WTC11 (cell line): Measurements from ENCODE around the gene SORCS1. TPM values are rescaled to one million over a fixed set of nuclear protein-coding genes. Genes with fewer than 3 reads are reported as not detected.

Experiments used
- ATAC-seq: fragments of 200-7000 bp; cut with Tn5 transposase; 2 replicates; pipeline ENCODE4 v1.10.0; 2021; ENCODE audit warnings: mild to moderate bottlenecking, moderate library complexity
- CTCF ChIA-PET: fragments of 300-600 bp; sonication (Branson Sonifier 250); formaldehyde crosslinking; loops from one replicate; lab custom pipeline; 2021; ENCODE audit warnings: antibody characterized with exemption; lab: Charles Lee
- POLR2A ChIA-PET: fragments of 350-600 bp; sonication (Branson Sonifier 250); formaldehyde crosslinking; loops from one replicate; lab custom pipeline; 2021; ENCODE audit warnings: antibody characterized with exemption; lab: Charles Lee
- DNase-seq: peaks from one replicate; pipeline ENCODE4 v3.0.0; 2021; ENCODE audit warnings: low spot score
- H3K27ac Mint-ChIP-seq: 2 replicates; pipeline ENCODE4 v1.8.0; 2021; ENCODE audit warnings: mixed read lengths
- H3K27me3 Mint-ChIP-seq: 2 replicates; pipeline ENCODE4 v1.8.0; 2021; ENCODE audit warnings: low read depth, mild to moderate bottlenecking, moderate library complexity, mixed read lengths
- H3K36me3 Mint-ChIP-seq: 2 replicates; pipeline ENCODE4 v1.8.0; 2021; ENCODE audit warnings: mixed read lengths
- H3K4me1 Mint-ChIP-seq: 2 replicates; pipeline ENCODE4 v1.8.0; 2022; ENCODE audit warnings: mixed read lengths
- H3K4me3 Mint-ChIP-seq: 2 replicates; pipeline ENCODE4 v1.8.0; 2021; ENCODE audit warnings: mild to moderate bottlenecking, moderate library complexity, mixed read lengths
- H3K9me3 Mint-ChIP-seq: 2 replicates; pipeline ENCODE4 v1.8.0; 2021; ENCODE audit warnings: mixed read lengths
- AFF4 ChIP-seq: sonication (generic); formaldehyde crosslinking; IDR thresholded peaks from 2 replicates; pipeline ENCODE4 v1.8.1; 2023; ENCODE audit warnings: mild to moderate bottlenecking, missing genetic modification reagents, borderline replicate concordance
- AR ChIP-seq: fragments of 250-450 bp; sonication (Bioruptor Pico); IDR thresholded peaks from 2 replicates; pipeline ENCODE4 v1.9.0; 2021; ENCODE audit warnings: mild to moderate bottlenecking
- ETV6 ChIP-seq: sonication (generic); formaldehyde crosslinking; IDR thresholded peaks from 2 replicates; pipeline ENCODE4 v1.8.1; 2022; ENCODE audit warnings: mild to moderate bottlenecking, missing genetic modification reagents
- FOXK1 ChIP-seq: sonication (generic); formaldehyde crosslinking; IDR thresholded peaks from 2 replicates; pipeline ENCODE4 v1.8.0; 2022; ENCODE audit warnings: mild to moderate bottlenecking, moderate library complexity, missing genetic modification reagents
- FOXP4 ChIP-seq: sonication (generic); formaldehyde crosslinking; IDR thresholded peaks from 2 replicates; pipeline ENCODE4 v1.8.0; 2022; ENCODE audit warnings: mild to moderate bottlenecking, missing genetic modification reagents
- NFE2L1 ChIP-seq: sonication (generic); formaldehyde crosslinking; IDR thresholded peaks from 2 replicates; pipeline ENCODE4 v1.8.1; 2023; ENCODE audit warnings: missing genetic modification reagents
- PRDM15 ChIP-seq: sonication (generic); formaldehyde crosslinking; IDR thresholded peaks from 2 replicates; pipeline ENCODE4 v1.8.0; 2022; ENCODE audit warnings: missing genetic modification reagents
- PRRX2 ChIP-seq: fragments of 250-450 bp; sonication (Bioruptor Pico); IDR thresholded peaks from 2 replicates; pipeline ENCODE4 v1.8.0; 2021; ENCODE audit warnings: mild to moderate bottlenecking
- RELA ChIP-seq: sonication (generic); formaldehyde crosslinking; IDR thresholded peaks from 2 replicates; pipeline ENCODE4 v1.8.1; 2022; ENCODE audit warnings: missing genetic modification reagents, mild to moderate bottlenecking, borderline replicate concordance
- SP1 ChIP-seq: sonication (generic); formaldehyde crosslinking; conservative IDR thresholded peaks from 2 replicates; pipeline ENCODE4 v1.8.1; 2022; ENCODE audit warnings: missing genetic modification reagents
- USF2 ChIP-seq: sonication (generic); formaldehyde crosslinking; IDR thresholded peaks from 2 replicates; pipeline ENCODE4 v1.8.1; 2023; ENCODE audit warnings: mild to moderate bottlenecking, missing genetic modification reagents, moderate library complexity
- ZNF532 ChIP-seq: fragments of 250-450 bp; sonication (Bioruptor Pico); IDR thresholded peaks from 2 replicates; pipeline ENCODE4 v1.9.0; 2021; ENCODE audit warnings: mild to moderate bottlenecking, borderline replicate concordance
- ZSCAN18 ChIP-seq: fragments of 250-450 bp; sonication (Bioruptor Pico); IDR thresholded peaks from 2 replicates; pipeline ENCODE4 v2.1.2; 2022; ENCODE audit warnings: mild to moderate bottlenecking, moderate library complexity
- total RNA-seq: library from RNA; stranded (reverse); gene quantifications from 3 replicates; pipeline ENCODE4 v1.2.3, GENCODE V29; 2021

The SORCS1 gene
- total RNA-seq, 1 experiment from 2014 or later = 3.3 TPM

- DNase-seq (no peak), ATAC-seq (peak; percentile 4)
- Mint-ChIP-seq H3K27me3 (peaks cover 49% of the 10 kb centered on the region), H3K4me1 (peaks cover 59% of the 10 kb centered on the region), H3K4me3 (peak overlapping the region; percentile 81), H3K27ac (no peak overlapping the region), H3K9me3 (no peaks in the 10 kb centered on the region), H3K36me3 (no peaks in the 10 kb centered on the region)
- TF ChIP-seq RELA = no peak
- peak; percentile 42; the same call in 1 of the 2 replicates for TF ChIP-seq PRDM15
- POLR2A ChIA-PET = interaction anchor here (0.5 kb wide), 1 partner anchor 270 kb away, joined by 3 read pairs; no protein-coding TSS in a partner anchor
- CTCF ChIA-PET = no interaction called here
These were observed 1.2 kb downstream of the SORCS1 start for GRCh38 chr10:107163076-107163855.

GRCh38 chr10:107160866-107161265, 3.6 kb downstream of the SORCS1 start:
- Mint-ChIP-seq H3K27ac (no peak overlapping the region), H3K9me3 (no peaks in the 10 kb centered on the region), H3K4me1 (peaks cover 48% of the 10 kb centered on the region), H3K36me3 (no peaks in the 10 kb centered on the region), H3K27me3 (peaks cover 41% of the 10 kb centered on the region), H3K4me3 (no peak overlapping the region)
- ATAC-seq (no peak), DNase-seq (no peak)
- ChIA-PET CTCF (no interaction called here), POLR2A (no interaction called here)
- no peak for TF ChIP-seq SP1 (CRISPR knock-in tag)
- no peak for TF ChIP-seq AFF4 (CRISPR knock-in tag)
- no peak for TF ChIP-seq ETV6 (CRISPR knock-in tag)
- no peak for TF ChIP-seq ZSCAN18 (CRISPR knock-in tag)
- TF ChIP-seq PRRX2 (CRISPR knock-in tag) = no peak
- TF ChIP-seq FOXK1 = no peak
- no peak for TF ChIP-seq FOXP4 (CRISPR knock-in tag)
- no peak for TF ChIP-seq AR (CRISPR knock-in tag)
- no peak for TF ChIP-seq USF2 (CRISPR knock-in tag)
- TF ChIP-seq ZNF532 (CRISPR knock-in tag) = no peak
- TF ChIP-seq NFE2L1 (CRISPR knock-in tag) = no peak
- no peak for TF ChIP-seq RELA
